ENCODE measurements around the gene SDK2.

- TF ChIP-seq CTCF (IDR thresholded peaks at IDR 0.05 in 2 of 3, conservative IDR thresholded peaks at IDR 0.05 in 1 of 3; ENCODE audit: insufficient read depth in 2 of 3, low read depth in 1 of 3, low read length in 3 of 3) (no peak), NONO (IDR thresholded peaks at IDR 0.05; ENCODE audit: low read depth in 2 of 2, low read length in 1 of 2) (no peak), ATF2 (CRISPR knock-in tag; IDR thresholded peaks at IDR 0.05) (no peak), EP300 (IDR thresholded peaks at IDR 0.05; ENCODE audit: low read length) (no peak), HOXB6 (CRISPR knock-in tag; IDR thresholded peaks at IDR 0.05; ENCODE audit: borderline replicate concordance) (no peak), TAF9B (IDR thresholded peaks at IDR 0.05; ENCODE audit: partially characterized antibody) (no peak), ZNF512 (tag; IDR thresholded peaks at IDR 0.05) (no peak), ZNF324 (CRISPR knock-in tag; IDR thresholded peaks at IDR 0.05) (no peak), XRCC5 (IDR thresholded peaks at IDR 0.05; ENCODE audit: low read depth, low read length) (no peak), POLR2AphosphoS5 (IDR thresholded peaks at IDR 0.05; ENCODE audit: control insufficient read depth, insufficient read depth, low read depth, low read length) (no peak)
Measured at GRCh38 chr17:73511719-73512115, 132.5 kb downstream of the SDK2 start.

Measured in K562 (cell line).